A673 (cell line): Measurements from ENCODE around the gene GMPPA. TPM values are rescaled to one million over a fixed set of nuclear protein-coding genes. Genes with fewer than 3 reads are reported as not detected.

Experiments used
- BruUV-seq: library from RNA; stranded (reverse); fragments of 400-500 nt; replicated peaks from 2 replicates; lab custom pipeline; 2021; lab: Mats Ljungman, UMichigan
- CTCF ChIA-PET: fragments of 300-600 bp; sonication (Branson Sonifier 250); formaldehyde crosslinking; loops from one replicate; lab custom pipeline; 2022; ENCODE audit warnings: antibody characterized with exemption; lab: Charles Lee
- POLR2A ChIA-PET: fragments of 300-600 bp; sonication (Branson Sonifier 250); formaldehyde crosslinking; loops from one replicate; lab custom pipeline; 2022; ENCODE audit warnings: antibody characterized with exemption; ENCODE audit not compliant: low non-redundant PET; lab: Charles Lee
- DNase-seq: peaks from one replicate; pipeline ENCODE4 v3.0.0-alpha.2; 2015; ENCODE audit warnings: low spot score
- H3K27ac ChIP-seq: fragments of 200-600 bp; sonication (generic); 2 replicates; pipeline ENCODE4 v1.5.1; 2016; ENCODE audit warnings: mixed run types, low read depth, mild to moderate bottlenecking, mixed read lengths, antibody characterized with exemption, low read length; ENCODE audit not compliant: poor library complexity, severe bottlenecking
- H3K27me3 ChIP-seq: fragments of 200-600 bp; sonication (generic); replicated peaks from 2 replicates; pipeline ENCODE4 v1.6.1; 2017; ENCODE audit warnings: mixed run types, low read depth, mild to moderate bottlenecking, mixed read lengths, antibody characterized with exemption, low read length; ENCODE audit not compliant: insufficient read depth, poor library complexity
- H3K36me3 ChIP-seq: fragments of 200-600 bp; sonication (generic); 2 replicates; pipeline ENCODE4 v1.6.1; 2016; ENCODE audit warnings: mixed run types, mild to moderate bottlenecking, mixed read lengths, antibody characterized with exemption, low read length; ENCODE audit not compliant: insufficient read depth, poor library complexity, severe bottlenecking
- H3K4me1 ChIP-seq: fragments of 200-600 bp; sonication (generic); 2 replicates; pipeline ENCODE4 v1.6.1; 2017; ENCODE audit warnings: mixed run types, mild to moderate bottlenecking, mixed read lengths, antibody characterized with exemption, low read length; ENCODE audit not compliant: insufficient read depth, poor library complexity, severe bottlenecking
- H3K4me3 ChIP-seq: fragments of 200-600 bp; sonication (generic); 2 replicates; pipeline ENCODE4 v1.5.1; 2016; ENCODE audit warnings: low read depth, mixed run types, mild to moderate bottlenecking, mixed read lengths, low read length; ENCODE audit not compliant: poor library complexity, severe bottlenecking
- H3K9me3 ChIP-seq: fragments of 200-600 bp; sonication (generic); 2 replicates; pipeline ENCODE4 v1.6.1; 2016; ENCODE audit warnings: mixed run types, low read depth, mild to moderate bottlenecking, mixed read lengths, antibody characterized with exemption, low read length; ENCODE audit not compliant: poor library complexity, severe bottlenecking
- CTCF ChIP-seq: fragments of 300-800, 200-600 bp; sonication (generic); conservative IDR thresholded peaks from 2 replicates; pipeline ENCODE4 v1.5.1; 2017; ENCODE audit warnings: low read depth, mild to moderate bottlenecking, antibody characterized with exemption, low read length, moderate library complexity, mixed read lengths
- EZH2 ChIP-seq: fragments of 200-600 bp; sonication (generic); IDR thresholded peaks from 2 replicates; pipeline ENCODE4 v1.6.1; 2017; ENCODE audit warnings: borderline replicate concordance, low read depth, mild to moderate bottlenecking, mixed read lengths, antibody characterized with exemption, low read length; ENCODE audit not compliant: poor library complexity, severe bottlenecking
- intact Hi-C: fragments of 100-400 bp; cut with micrococcal nuclease; formaldehyde crosslinking; loops from one replicate; pipeline ENCODE4 v1.10.0; 2022; ENCODE audit not compliant: unreplicated experiment
- total RNA-seq: library from RNA; stranded (reverse); gene quantifications from 2 replicates; pipeline ENCODE4 v1.2.3, GENCODE V29; 2021

GMPPA gene
- total RNA-seq, 1 experiment from 2014 or later: 32.1 TPM

GRCh38 chr2:219553463-219553963 is 54.8 kb downstream of the GMPPA start:
- Histone ChIP-seq H3K4me3 (no peak overlapping the region), H3K27me3 (no peaks in the 10 kb centered on the region), H3K27ac (no peak overlapping the region), H3K36me3 (no peaks in the 10 kb centered on the region), H3K4me1 (no peaks in the 10 kb centered on the region), H3K9me3 (no peaks in the 10 kb centered on the region)
- TF ChIP-seq CTCF (no peak), EZH2 (no peak)
- DNase-seq: no peak
- ChIA-PET CTCF (no interaction called here), POLR2A (no interaction called here)
- no TSS peak for BruUV-seq
- intact Hi-C loops: no loop called here

- ChIA-PET POLR2A (no interaction called here), CTCF (no interaction called here)
- BruUV-seq: no TSS peak
- Histone ChIP-seq H3K36me3 (no peaks in the 10 kb centered on the region), H3K4me1 (no peaks in the 10 kb centered on the region), H3K9me3 (no peaks in the 10 kb centered on the region), H3K4me3 (no peak overlapping the region), H3K27me3 (no peaks in the 10 kb centered on the region), H3K27ac (no peak overlapping the region)
- intact Hi-C loops: no loop called here
- no peak for TF ChIP-seq CTCF
- no peak for DNase-seq
These were observed 55.7 kb downstream of the GMPPA start for GRCh38 chr2:219554350-219554749.

GRCh38 chr2:219555956-219556355 is 57.3 kb downstream of the GMPPA start:
- no peaks in the 10 kb centered on the region for H3K36me3 ChIP-seq
- intact Hi-C loops: no loop called here
- no peak for TF ChIP-seq EZH2
- no peak for TF ChIP-seq CTCF
- CTCF ChIA-PET: no interaction called here
- no peak overlapping the region for H3K4me3 ChIP-seq
- POLR2A ChIA-PET: no interaction called here
- H3K27me3 ChIP-seq: no peaks in the 10 kb centered on the region
- no peak for DNase-seq
- H3K27ac ChIP-seq: no peak overlapping the region
- BruUV-seq: no TSS peak
- H3K9me3 ChIP-seq: no peaks in the 10 kb centered on the region
- no peaks in the 10 kb centered on the region for H3K4me1 ChIP-seq
